GM21619 (cell line): ENCODE measurements around the gene ATP8B4.
"Not testable (repeated sequence)": the region's sequence is repeated elsewhere in the genome, so short reads cannot be mapped to it uniquely, and the experiment has no call there.

Source experiments
- ATAC-seq: cut with Tn5 transposase; IDR thresholded peaks from one replicate; pipeline ENCODE4 v1.9.1; 2021; ENCODE audit not compliant: unreplicated experiment

ATP8B4 gene

DNA sequence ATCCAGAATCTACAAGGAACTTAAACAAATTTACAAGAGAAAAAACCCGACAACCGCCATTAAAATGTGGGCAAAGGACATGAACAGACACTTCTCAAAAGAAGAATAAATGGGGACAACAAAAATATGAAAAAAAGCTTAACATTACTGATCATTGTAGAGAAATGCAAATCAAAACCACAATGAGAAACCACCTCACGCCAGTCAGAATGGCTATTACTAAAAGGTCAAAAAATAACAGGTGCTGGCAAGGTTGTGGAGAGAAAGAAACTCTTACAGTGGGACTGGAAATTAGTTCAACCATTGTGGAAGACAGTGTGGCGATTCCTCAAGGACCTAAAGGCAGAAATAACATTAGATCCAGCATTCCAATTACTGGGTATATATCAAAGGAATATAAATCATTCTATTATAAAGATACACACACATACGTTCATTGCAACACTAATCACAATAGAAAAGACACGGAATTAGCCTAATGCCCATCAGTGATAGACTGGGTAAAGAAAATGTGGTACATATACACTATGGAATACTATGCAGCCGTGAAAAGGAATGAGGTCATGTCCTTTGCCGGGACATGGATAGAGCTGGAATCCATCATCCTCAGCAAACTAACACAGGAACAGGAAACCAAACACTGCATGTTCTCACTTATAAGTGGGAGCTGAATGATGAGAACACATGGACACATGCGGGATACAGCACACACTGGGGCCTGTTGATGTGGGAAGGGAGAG, 155.8 kb downstream of the ATP8B4 start:
- ATAC-seq: not testable (repeated sequence)

- ATAC-seq: no peak
Measured at GRCh38 chr15:49962044-49962602, 156.9 kb downstream of the ATP8B4 start.

DNA sequence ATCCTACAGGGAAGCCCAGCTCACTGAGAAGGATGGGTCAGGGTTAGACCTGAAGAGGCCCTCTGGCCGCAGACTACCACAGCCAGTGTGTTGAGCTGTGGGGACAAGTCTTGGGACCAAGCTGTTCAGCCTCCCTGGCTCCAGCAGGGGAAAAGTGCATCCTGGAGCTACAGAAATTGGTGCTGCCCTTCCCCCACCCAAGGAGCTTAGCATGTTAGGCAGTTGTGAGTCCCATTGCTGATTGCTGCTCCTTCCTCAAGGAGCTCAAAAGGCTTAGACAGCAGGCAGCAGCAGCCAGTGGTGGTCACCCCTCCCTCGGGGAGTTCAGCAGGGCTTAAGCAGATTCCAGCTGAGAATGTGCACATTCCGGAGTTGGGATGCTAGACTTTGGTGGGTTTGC, 165.6 kb downstream of the ATP8B4 start:
- ATAC-seq: no peak

GRCh38 chr15:49946681-49947080, 172.4 kb downstream of the ATP8B4 start:
- no peak for ATAC-seq

DNA sequence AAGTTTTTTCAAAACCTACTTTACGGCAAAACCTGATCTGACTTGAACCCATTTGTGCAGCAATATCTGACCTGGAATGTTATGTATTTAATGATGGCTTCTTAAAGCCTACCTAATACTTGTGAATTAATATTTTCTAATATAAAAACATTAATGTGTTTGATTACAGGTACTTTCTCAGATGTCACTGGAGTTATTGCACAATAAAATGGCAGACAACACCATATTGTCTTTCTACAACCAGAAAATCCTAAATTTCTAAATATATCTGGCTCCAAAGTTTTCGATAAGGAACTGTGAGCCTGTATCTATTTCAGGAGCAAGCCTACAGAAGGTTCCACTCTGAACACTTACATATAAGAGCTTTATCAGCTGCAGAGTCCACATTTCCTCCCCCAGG, 184.5 kb downstream of the ATP8B4 start:
- no peak for ATAC-seq

DNA sequence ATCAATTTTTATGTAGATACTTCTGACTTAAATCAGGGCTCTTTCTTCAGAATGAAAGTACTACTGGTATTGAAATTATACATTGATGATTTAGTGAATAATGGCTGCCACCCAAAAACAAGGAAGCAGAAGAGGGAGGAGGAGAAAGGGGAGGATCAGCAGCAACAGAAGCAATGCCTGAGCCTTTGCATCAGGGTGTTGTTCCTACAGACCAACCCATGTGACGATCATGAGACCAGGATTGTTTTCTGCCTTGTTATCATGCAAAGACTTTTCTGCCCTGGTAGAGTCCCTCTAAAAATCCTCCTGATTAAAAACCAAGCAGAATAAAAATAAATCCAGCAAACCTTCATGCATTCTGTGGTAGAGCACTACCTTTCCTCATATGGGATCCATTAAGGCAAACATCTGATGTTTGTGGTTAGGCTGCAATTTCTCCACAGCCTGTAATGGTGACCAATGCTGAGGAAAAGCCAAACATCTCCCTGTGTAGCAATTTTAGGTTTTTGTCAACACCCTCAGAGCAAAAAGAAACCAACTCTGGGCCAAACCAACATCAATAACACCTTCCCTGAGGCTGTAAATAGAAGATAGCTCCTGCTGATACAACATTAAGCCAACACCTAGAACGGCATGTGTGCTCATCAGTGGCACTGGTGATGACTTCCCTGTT, 191.7 kb downstream of the ATP8B4 start:
- no peak for ATAC-seq

GRCh38 chr15:49926740-49927139, 192.3 kb downstream of the ATP8B4 start:
- no peak for ATAC-seq

GRCh38 chr15:49923671-49924070, 195.4 kb downstream of the ATP8B4 start:
- ATAC-seq: no peak

GRCh38 chr15:49919034-49919433, 200.0 kb downstream of the ATP8B4 start:
- ATAC-seq: no peak

DNA sequence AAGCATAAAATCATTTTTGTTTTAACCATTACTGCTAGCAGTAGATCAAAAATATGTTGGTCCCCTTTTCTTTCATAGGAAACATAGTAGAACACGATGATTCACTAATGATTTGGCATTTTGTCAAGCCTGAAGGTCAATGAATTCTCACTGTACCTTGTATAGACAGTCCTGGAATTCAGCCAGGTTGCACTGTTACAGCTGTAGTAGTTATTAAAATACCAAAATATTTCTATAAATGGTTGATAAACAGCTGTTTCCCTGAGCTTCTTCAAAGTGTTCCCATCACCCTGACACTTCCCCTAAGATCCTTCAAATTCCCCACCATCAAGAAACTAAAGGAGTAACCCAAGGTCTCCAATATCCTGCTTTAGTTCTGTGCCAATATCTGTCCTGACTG, 200.9 kb downstream of the ATP8B4 start:
- ATAC-seq: no peak

GRCh38 chr15:49916998-49917397, 202.0 kb downstream of the ATP8B4 start:
- no peak for ATAC-seq

- ATAC-seq: no peak
Measured at GRCh38 chr15:49915822-49916221, 203.2 kb downstream of the ATP8B4 start.

DNA sequence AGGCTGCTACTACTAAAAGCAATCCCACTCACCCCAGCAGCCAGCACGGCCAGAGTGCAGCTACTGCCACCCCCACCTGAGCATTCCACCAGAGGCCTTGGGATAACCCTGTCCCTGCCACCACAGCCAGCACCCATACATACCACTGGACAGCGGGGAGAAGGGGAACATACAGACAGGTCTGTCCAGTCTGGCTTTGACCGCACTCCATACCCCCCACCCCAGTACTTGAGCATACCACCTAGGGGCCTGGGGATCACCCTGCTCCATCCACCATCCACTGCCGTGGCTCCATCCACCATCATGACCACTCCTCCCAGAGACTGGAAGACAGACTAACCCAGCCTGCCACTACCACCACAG, 210.1 kb downstream of the ATP8B4 start:
- ATAC-seq: no peak

- ATAC-seq: no peak
Measured at GRCh38 chr15:49908236-49908932, 210.6 kb downstream of the ATP8B4 start.

GRCh38 chr15:49906966-49907365, 212.1 kb downstream of the ATP8B4 start:
- ATAC-seq: no peak

- ATAC-seq: no peak
Measured at GRCh38 chr15:49905221-49905620, 213.8 kb downstream of the ATP8B4 start.

GRCh38 chr15:49904296-49904695, 214.7 kb downstream of the ATP8B4 start:
- no peak for ATAC-seq

- no peak for ATAC-seq
Measured at GRCh38 chr15:49902685-49903501, 216.1 kb downstream of the ATP8B4 start.

- no peak for ATAC-seq
Measured at GRCh38 chr15:49901996-49902684, 216.9 kb downstream of the ATP8B4 start.

DNA sequence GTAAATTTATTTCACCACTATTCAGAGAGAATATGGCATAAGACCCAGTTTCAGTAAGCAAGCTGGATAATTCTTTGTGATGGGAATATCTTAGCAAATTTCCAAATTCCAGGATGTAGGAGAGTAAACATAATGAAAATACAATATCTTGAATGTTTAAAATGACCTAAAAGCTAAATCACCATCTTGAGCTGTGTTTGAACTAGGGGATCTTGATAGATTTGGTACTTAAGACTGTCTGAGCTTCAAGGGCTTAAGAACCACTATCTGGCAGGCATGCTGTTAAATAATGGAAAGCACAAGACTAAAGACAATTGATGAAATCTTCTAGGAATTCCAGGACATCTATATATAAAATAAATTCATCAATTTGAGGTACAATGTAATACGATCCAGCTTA, 217.7 kb downstream of the ATP8B4 start:
- ATAC-seq: no peak

DNA sequence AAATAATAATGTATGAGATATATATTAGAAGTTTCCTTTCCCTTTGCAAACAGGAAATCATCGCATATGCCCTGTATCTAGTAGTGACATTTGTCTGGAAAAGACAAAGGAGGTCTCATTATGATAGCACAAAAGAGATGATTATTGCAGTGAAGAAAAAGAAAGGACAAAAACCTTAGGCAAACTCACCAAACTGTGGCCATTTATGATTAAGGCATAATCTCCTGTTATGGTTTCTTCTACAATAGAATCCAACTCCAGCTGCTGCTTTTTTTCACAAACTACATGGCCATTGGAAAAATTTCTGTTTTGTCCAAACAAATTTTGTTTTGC, 218.2 kb downstream of the ATP8B4 start:
- no peak for ATAC-seq
